Bronchial epithelial cell (primary cell): ENCODE measurements around the gene MSH3. TPM values are rescaled to one million over a fixed set of nuclear protein-coding genes. Genes with fewer than 3 reads are reported as not detected.
"Not testable (repeated sequence)": the region's sequence is repeated elsewhere in the genome, so short reads cannot be mapped to it uniquely, and the experiment has no call there.

Source experiments
- DNase-seq: peaks from one replicate; pipeline ENCODE4 v3.0.0-alpha.2; 2010; ENCODE audit warnings: low read depth
- FAIRE-seq: peaks from 2 replicates; lab custom pipeline; 2011; peaks lifted over from hg19 to GRCh38; lab: Jason Lieb, UNC
- H3K27me3 ChIP-seq: 2 replicates; pipeline ENCODE4 v1.5.1; 2011; ENCODE audit warnings: low read length; ENCODE audit not compliant: control insufficient read depth, insufficient read depth
- H3K36me3 ChIP-seq: 2 replicates; pipeline ENCODE4 v1.5.1; 2011; ENCODE audit warnings: low read length; ENCODE audit not compliant: control insufficient read depth, insufficient read depth
- H3K4me3 ChIP-seq: 2 replicates; pipeline ENCODE4 v1.5.1; 2011; ENCODE audit warnings: mild to moderate bottlenecking, low read depth, low read length, control low read depth
- total RNA-seq: library from RNA; depleted of rRNA; stranded (reverse); fragments of >200 nt; gene quantifications from 2 replicates; pipeline ENCODE4 v1.2.1, GENCODE V29; 2014
- TF ChIP-seq, protein P1 (sequence below): IDR thresholded peaks from 2 replicates; pipeline ENCODE4 v1.5.1; 2011; ENCODE audit warnings: mild to moderate bottlenecking, moderate library complexity, low read length, control low read depth, inconsistent platforms; ENCODE audit not compliant: insufficient read depth, severe bottlenecking

Gene MSH3
- total RNA-seq, 1 donor from 2014 or later: 11.8 TPM

DNA sequence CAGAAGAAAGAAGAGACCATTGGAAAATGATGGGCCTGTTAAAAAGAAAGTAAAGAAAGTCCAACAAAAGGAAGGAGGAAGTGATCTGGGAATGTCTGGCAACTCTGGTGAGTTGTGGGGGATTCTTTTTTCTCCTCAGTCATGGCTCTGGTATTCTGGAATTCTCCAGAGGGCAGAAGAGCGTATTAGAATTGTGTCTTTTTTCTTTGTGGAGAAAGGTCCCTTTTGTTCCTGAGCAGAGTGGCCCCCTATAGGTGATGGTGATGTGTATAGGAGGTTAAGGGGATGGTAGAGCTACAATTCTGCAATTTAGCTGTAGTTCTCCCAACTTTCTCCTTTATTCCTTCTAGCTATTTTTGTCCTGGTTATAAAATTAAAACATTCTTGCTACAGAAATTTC is 2.0 kb downstream of the MSH3 start:
- DNase-seq (no peak), FAIRE-seq (no peak)
- TF ChIP-seq, protein P1, sequence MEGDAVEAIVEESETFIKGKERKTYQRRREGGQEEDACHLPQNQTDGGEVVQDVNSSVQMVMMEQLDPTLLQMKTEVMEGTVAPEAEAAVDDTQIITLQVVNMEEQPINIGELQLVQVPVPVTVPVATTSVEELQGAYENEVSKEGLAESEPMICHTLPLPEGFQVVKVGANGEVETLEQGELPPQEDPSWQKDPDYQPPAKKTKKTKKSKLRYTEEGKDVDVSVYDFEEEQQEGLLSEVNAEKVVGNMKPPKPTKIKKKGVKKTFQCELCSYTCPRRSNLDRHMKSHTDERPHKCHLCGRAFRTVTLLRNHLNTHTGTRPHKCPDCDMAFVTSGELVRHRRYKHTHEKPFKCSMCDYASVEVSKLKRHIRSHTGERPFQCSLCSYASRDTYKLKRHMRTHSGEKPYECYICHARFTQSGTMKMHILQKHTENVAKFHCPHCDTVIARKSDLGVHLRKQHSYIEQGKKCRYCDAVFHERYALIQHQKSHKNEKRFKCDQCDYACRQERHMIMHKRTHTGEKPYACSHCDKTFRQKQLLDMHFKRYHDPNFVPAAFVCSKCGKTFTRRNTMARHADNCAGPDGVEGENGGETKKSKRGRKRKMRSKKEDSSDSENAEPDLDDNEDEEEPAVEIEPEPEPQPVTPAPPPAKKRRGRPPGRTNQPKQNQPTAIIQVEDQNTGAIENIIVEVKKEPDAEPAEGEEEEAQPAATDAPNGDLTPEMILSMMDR: no peak
- no peak overlapping the region for H3K4me3 ChIP-seq
- H3K27me3 ChIP-seq: no peaks in the 10 kb centered on the region
- H3K36me3 ChIP-seq: peaks cover 1% of the 10 kb centered on the region

- peak; percentile 12 for DNase-seq
- Histone ChIP-seq H3K27me3 (no peaks in the 10 kb centered on the region), H3K36me3 (peaks cover 1% of the 10 kb centered on the region), H3K4me3 (no peak overlapping the region)
- no peak for FAIRE-seq
- TF ChIP-seq, protein P1: no peak
Measured at GRCh38 chr5:80659106-80659505, 4.7 kb downstream of the MSH3 start.

- not testable (repeated sequence) for FAIRE-seq, DNase-seq, H3K36me3 ChIP-seq, H3K4me3 ChIP-seq, H3K27me3 ChIP-seq
Measured at GRCh38 chr5:80660661-80661060, 6.2 kb downstream of the MSH3 start.

DNA sequence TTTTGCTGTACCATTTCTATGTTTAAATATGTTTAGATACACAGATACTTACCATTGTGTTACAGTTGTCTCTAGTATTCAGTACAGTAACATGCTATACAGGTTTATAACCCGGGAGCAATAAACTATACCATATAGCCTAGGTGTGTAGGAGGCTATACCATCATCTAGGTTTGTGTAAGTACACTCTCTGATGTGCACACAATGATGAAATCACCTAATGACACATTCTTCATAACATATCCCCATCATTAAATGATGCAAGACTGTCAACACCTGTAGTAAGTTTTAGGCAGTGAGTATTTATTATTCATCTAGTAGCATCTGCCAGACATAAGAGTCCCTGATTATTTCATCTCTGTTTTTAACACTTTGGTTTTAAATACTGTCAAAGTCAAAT is 7.7 kb downstream of the MSH3 start:
- TF ChIP-seq, protein P1: no peak
- no peaks in the 10 kb centered on the region for H3K27me3 ChIP-seq
- DNase-seq (peak; percentile 88), FAIRE-seq (no peak)
- peaks cover 1% of the 10 kb centered on the region for H3K36me3 ChIP-seq
- H3K4me3 ChIP-seq: no peak overlapping the region

DNA sequence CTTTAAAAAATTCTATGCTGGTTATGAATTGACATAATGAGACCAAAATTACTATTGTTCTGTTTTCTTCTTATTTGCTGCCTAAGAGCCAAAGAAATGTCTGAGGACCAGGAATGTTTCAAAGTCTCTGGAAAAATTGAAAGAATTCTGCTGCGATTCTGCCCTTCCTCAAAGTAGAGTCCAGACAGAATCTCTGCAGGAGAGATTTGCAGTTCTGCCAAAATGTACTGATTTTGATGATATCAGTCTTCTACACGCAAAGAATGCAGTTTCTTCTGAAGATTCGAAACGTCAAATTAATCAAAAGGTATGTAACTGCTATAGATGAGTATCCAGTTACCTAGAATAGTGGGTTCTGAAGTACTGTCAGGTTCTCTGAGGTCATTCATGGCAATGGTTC is 10.6 kb downstream of the MSH3 start:
- FAIRE-seq (no peak), DNase-seq (no peak)
- no peak overlapping the region for H3K4me3 ChIP-seq
- H3K36me3 ChIP-seq: peaks cover 5% of the 10 kb centered on the region
- no peaks in the 10 kb centered on the region for H3K27me3 ChIP-seq
- TF ChIP-seq, protein P1: no peak

DNA sequence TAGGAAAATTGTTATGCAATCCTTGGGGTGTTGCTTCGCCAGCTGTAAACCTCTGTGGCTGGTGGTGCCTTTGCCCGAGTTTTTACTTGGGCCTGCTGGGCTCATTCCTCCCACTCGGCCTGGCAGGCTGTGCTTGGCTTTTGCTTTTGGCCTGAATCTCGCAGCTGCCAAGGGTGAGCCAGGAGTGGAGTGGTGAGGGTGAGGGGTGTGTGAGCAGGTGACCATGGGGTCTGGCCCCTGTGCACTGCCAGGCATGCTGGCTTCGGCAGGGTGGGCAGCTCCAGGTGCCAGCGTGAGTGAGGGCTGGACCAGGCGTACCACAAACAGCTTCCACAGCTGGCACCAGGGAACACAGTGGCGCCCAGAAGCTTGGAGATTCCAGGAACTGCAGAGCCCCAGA is 12.9 kb downstream of the MSH3 start:
- Histone ChIP-seq H3K27me3 (no peaks in the 10 kb centered on the region), H3K4me3 (no peak overlapping the region), H3K36me3 (peaks cover 5% of the 10 kb centered on the region)
- no peak for FAIRE-seq
- no peak for DNase-seq
- TF ChIP-seq, protein P1: no peak
